GM19193 (cell line): Measurements from ENCODE around the gene DST.

ENCODE experiments used
- POLR2A ChIP-seq: IDR thresholded peaks from 4 replicates; pipeline ENCODE4 v1.6.1; 2011; ENCODE audit not compliant: insufficient read depth, insufficient read length; ENCODE audit errors: extremely low read depth

Gene DST

GRCh38 chr6:56642366-56643261, at the start of gene DST:
Gene DST (minus strand): TSS chr6:56642889.
- TF ChIP-seq POLR2A = no peak

DNA sequence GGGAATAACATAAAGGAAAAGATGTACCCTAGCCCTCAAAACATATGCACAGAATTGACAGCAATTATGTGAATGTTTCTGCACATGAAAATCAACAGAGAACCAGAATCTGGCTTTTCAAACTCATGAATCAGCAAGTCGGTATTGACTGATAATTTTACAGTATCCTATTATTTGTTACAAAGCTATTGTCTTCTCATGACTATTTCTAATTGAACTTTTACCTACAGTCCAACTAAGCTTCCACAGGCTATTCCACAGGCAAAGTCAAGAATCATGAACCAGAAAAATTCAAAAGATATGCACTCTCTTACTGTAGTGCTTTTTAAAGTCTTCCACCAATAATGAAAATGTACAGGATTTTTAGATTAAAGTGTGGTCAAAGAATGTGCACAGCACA, 49.1 kb upstream of the DST start:
- no peak for TF ChIP-seq POLR2A

DNA sequence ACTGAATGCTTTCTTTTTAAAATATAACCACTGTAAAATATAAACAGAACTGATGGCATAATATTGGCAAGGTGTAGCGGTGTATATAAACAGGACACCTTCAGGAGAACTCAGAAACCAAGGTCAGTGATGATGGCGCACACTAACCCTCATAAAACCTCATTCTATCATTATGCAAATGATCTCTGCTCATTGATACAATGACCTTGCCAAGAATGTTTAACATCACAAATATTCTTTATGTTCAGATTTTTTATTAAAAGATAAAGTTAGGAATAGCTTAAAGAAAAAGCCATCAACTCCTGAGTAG, 48.6 kb upstream of the DST start:
- no peak for TF ChIP-seq POLR2A

DNA sequence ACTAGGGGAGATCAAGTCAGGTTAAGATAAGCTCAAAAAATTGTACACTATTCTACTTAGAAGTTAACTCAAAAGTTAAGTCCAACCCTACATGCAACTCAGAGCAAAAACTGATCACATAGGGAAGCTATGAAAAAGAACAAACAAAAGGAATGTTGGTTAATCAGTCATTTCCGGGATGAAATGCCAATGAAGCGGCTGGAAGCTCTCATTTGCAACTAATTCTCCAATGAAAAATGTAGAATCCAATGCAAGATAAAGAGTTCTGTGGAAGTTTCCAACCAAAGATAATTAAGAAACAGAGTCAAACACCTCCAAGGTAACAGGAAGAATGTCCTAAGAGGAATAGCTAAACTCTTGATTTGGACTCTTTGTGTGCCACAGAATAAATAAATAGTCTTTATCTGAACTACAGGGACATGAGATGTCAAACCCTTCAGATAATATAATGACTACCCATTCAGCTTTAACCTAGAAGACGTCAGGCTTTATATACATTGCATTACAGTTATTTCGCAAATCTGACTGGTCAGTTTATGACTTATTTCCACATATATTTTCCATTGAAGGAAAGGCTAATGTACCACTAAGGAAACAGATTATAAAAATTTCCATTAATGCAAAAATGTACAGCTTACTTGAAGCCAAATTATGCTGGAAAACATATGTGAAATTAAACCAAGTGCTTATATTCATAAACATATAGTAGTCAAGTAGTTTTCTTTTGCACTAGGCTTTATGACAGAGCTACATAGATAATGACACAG, 48.0 kb upstream of the DST start:
- TF ChIP-seq POLR2A = no peak

- no peak for TF ChIP-seq POLR2A
Measured at GRCh38 chr6:56689663-56690062, 47.0 kb upstream of the DST start.

DNA sequence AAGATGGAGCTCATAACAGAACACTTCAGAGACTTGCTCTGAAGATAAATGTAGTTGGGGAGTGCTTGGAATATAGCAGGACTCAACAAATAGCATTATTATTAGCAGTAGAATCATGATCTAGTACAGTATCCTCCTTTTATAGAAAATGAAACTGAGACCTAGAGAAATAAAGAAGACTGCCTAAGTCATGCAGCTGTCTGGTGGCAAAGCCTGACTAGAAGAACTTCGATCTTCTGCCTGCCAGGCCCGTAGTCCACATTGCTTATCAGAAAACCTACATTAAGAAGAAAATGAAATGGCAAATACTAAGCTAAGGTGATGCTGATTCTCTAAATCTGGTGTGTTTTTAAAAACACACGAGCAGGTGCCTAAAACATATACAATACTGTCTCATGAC, 46.4 kb upstream of the DST start:
- no peak for TF ChIP-seq POLR2A

- no peak for TF ChIP-seq POLR2A
Measured at GRCh38 chr6:56688521-56688920, 45.8 kb upstream of the DST start.

GRCh38 chr6:56687551-56687950, 44.9 kb upstream of the DST start:
- no peak for TF ChIP-seq POLR2A

GRCh38 chr6:56686429-56686828, 43.7 kb upstream of the DST start:
- no peak for TF ChIP-seq POLR2A

DNA sequence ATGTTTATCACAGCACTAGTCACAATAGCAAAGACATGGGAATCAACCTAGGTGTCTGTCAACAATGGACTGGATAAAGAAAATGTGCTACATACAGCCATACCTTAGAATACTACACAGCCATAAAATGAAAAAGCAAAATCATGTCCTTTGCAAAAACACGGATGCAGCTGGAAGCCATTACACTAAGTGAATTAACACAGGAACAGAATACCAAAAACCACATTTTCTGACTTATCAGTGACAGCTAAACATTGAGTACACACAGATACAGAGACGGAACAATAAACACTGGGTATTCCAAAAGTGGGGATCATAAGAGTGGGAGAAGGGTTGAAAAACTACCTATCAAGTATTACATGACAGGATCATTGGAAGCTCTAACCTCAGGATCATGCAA, 43.3 kb upstream of the DST start:
- no peak for TF ChIP-seq POLR2A

- no peak for TF ChIP-seq POLR2A
Measured at GRCh38 chr6:56685102-56685733, 42.5 kb upstream of the DST start.

GRCh38 chr6:56684342-56685101, 41.8 kb upstream of the DST start:
- TF ChIP-seq POLR2A = no peak

DNA sequence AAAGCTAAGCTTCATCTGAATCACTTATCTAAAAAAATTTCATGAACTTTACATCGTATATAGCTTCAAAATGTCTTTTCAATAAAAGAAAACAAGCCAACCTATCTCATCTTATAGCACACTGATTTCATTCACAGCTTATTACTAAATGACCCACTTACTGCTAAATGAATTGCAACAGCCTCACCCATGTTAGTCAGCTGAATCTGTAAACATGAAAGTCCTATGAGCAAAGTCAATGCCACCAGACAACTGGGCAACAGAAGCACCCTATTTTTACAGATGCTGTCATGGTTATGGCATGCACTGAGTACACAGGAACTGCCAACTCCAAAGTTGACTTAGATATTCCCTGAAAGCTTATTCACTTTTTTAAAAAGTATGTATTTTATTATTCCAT, 41.2 kb upstream of the DST start:
- no peak for TF ChIP-seq POLR2A

DNA sequence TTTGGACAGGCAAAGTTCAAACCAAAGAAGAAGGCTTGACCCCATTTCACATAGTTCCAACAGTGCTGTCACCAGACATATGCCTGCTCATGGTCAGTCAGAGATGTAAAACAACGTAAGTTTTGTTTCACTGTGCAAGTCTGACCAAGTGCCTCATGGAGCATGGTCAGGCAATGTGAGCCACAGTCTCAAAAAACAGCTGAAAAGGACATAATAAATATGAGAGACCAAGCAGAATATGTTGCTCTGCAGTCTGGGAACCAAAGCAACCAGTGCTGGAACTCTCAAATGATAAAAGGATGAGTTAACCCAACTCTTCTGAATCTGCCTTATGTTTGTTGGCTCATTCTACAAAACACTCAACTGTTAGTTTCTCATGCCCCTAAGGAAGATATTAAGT, 39.9 kb upstream of the DST start:
- no peak for TF ChIP-seq POLR2A

DNA sequence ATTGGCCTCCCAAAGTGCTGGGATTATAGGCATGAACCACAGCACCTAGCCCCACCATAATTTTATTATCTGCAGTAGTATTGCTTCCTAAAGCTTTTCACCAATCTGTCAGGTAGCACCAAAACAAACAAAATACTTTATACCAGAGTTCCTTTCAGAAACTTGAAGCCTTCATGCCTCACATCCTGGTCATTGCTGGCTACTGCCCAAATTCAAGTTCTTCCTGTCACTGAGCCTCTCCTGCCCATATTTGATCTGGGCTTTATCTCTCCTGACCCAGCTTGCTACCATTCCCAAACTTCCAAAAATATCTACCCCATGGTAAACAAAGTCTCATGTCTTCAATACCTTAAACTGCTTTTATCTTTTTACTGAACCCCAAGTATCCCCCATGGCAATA, 34.9 kb upstream of the DST start:
- no peak for TF ChIP-seq POLR2A
